ENCODE results near the gene INPP5D.

DNA sequence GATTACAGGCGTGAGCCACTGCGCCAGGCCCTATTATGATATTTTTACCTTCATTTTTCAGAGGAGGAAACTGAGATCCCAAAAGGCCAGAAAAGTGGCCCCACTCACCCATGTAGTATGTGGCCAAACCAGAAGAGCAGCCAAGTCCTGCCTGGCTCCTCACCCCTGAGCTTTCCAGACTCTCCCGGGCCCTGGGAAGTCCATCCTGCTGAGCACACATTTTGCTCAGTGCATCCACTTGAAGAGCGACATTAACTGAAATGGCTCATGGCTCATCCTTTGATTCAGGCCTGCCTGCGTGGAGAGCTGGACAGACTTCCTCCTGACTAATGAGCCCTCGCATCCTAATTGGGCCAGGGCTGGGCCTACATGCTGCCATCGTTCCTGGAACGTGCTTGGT, 37.6 kb upstream of the INPP5D start:
- TF ChIP-seq, protein P1, sequence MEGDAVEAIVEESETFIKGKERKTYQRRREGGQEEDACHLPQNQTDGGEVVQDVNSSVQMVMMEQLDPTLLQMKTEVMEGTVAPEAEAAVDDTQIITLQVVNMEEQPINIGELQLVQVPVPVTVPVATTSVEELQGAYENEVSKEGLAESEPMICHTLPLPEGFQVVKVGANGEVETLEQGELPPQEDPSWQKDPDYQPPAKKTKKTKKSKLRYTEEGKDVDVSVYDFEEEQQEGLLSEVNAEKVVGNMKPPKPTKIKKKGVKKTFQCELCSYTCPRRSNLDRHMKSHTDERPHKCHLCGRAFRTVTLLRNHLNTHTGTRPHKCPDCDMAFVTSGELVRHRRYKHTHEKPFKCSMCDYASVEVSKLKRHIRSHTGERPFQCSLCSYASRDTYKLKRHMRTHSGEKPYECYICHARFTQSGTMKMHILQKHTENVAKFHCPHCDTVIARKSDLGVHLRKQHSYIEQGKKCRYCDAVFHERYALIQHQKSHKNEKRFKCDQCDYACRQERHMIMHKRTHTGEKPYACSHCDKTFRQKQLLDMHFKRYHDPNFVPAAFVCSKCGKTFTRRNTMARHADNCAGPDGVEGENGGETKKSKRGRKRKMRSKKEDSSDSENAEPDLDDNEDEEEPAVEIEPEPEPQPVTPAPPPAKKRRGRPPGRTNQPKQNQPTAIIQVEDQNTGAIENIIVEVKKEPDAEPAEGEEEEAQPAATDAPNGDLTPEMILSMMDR (conservative IDR thresholded peaks at IDR 0.05; ENCODE audit: low read depth, low read length) = no peak
- no peak for TF ChIP-seq EZH2 (IDR thresholded peaks at IDR 0.05; ENCODE audit: borderline replicate concordance, low read depth, low read length, poor library complexity, severe bottlenecking)

Data from A673 (cell line).